Measurements from ENCODE around the gene DLGAP1.
"Not testable (repeated sequence)": the region's sequence is repeated elsewhere in the genome, so short reads cannot be mapped to it uniquely, and the experiment has no call there.

Gene DLGAP1

GRCh38 chr18:3607309-3608098, 847.6 kb downstream of the DLGAP1 start:
- DNase-seq: no peak

GRCh38 chr18:3606863-3607262, 848.2 kb downstream of the DLGAP1 start:
- not testable (repeated sequence) for DNase-seq

GRCh38 chr18:3605954-3606443, 849.1 kb downstream of the DLGAP1 start:
- DNase-seq: no peak

GRCh38 chr18:3605486-3605952, 849.6 kb downstream of the DLGAP1 start:
- DNase-seq: no peak

- peak; percentile 83 for DNase-seq
Observed at GRCh38 chr18:3604498-3605408, 850.4 kb downstream of the DLGAP1 start.

GRCh38 chr18:3604235-3604497, 850.9 kb downstream of the DLGAP1 start:
- DNase-seq: no peak

GRCh38 chr18:3603421-3604234, 851.5 kb downstream of the DLGAP1 start:
- peak; percentile 37 for DNase-seq

- DNase-seq: not testable (repeated sequence)
Observed at GRCh38 chr18:3601106-3601755, 853.9 kb downstream of the DLGAP1 start.

- no peak for DNase-seq
Observed at GRCh38 chr18:3599861-3600260, 855.2 kb downstream of the DLGAP1 start.

- DNase-seq: no peak
Observed at GRCh38 chr18:3599195-3599594, 855.9 kb downstream of the DLGAP1 start.

GRCh38 chr18:3598581-3598980, 856.5 kb downstream of the DLGAP1 start:
- no peak for DNase-seq

GRCh38 chr18:3597409-3598357, 857.4 kb downstream of the DLGAP1 start:
- no peak for DNase-seq

GRCh38 chr18:3596637-3597384, 858.3 kb downstream of the DLGAP1 start:
- peak; percentile 56 for DNase-seq

- no peak for DNase-seq
Observed at GRCh38 chr18:3596324-3596636, 858.8 kb downstream of the DLGAP1 start.

GRCh38 chr18:3595369-3596273, 859.5 kb downstream of the DLGAP1 start:
- peak; percentile 63 for DNase-seq

GRCh38 chr18:3594760-3595368, 860.2 kb downstream of the DLGAP1 start:
- peak; percentile 23 for DNase-seq

- peak; percentile 93 for DNase-seq
Observed at GRCh38 chr18:3593904-3594759, 861.0 kb downstream of the DLGAP1 start.

- no peak for DNase-seq
Observed at GRCh38 chr18:3593381-3593903, 861.7 kb downstream of the DLGAP1 start.

Data from RPMI8226 (cell line).